PC-3 (cell line): ENCODE data around the gene PTH2.

Experiments used
- CTCF ChIP-seq: fragments of 300-600 bp; sonication (generic); conservative IDR thresholded peaks from 2 replicates; pipeline ENCODE4 v1.5.1; 2017; ENCODE audit warnings: antibody characterized with exemption, low read depth, mild to moderate bottlenecking, low read length
- EZH2 ChIP-seq: fragments of 300-600 bp; sonication (generic); IDR thresholded peaks from one replicate; pipeline ENCODE4 v1.6.1; 2017; ENCODE audit warnings: antibody characterized with exemption, mild to moderate bottlenecking, low read length; ENCODE audit not compliant: unreplicated experiment
- EZH2phosphoT487 ChIP-seq: fragments of 300-600 bp; sonication (generic); IDR thresholded peaks from 2 replicates; pipeline ENCODE4 v1.6.1; 2018; ENCODE audit warnings: mild to moderate bottlenecking, antibody characterized with exemption, low read length, borderline replicate concordance

- no peak for TF ChIP-seq CTCF
- TF ChIP-seq EZH2: no peak
- TF ChIP-seq EZH2phosphoT487: no peak
Observed at GRCh38 chr19:49407482-49408015, 15.7 kb downstream of the PTH2 start.
